BE2C (cell line): ENCODE results near the gene PPP1CA.

Experiments
- DNase-seq: peaks from one replicate; pipeline ENCODE4 v3.0.0-alpha.2; 2020
- H3K27me3 ChIP-seq: fragments of 250-450 bp; sonication (Bioruptor Pico); 2 replicates; pipeline ENCODE4 v1.5.1; 2020; ENCODE audit warnings: mild to moderate bottlenecking
- H3K36me3 ChIP-seq: fragments of 250-450 bp; sonication (Bioruptor Pico); 2 replicates; pipeline ENCODE4 v1.5.1; 2020; ENCODE audit warnings: mild to moderate bottlenecking
- H3K4me1 ChIP-seq: fragments of 250-450 bp; sonication (Bioruptor Pico); 2 replicates; pipeline ENCODE4 v1.5.1; 2020
- H3K4me3 ChIP-seq: 2 replicates; pipeline ENCODE4 v1.5.1; 2011; ENCODE audit warnings: low read depth, low read length
- H3K9me3 ChIP-seq: fragments of 250-450 bp; sonication (Bioruptor Pico); 2 replicates; pipeline ENCODE4 v1.5.1; 2020
- TF ChIP-seq, protein P1 (sequence below): IDR thresholded peaks from 2 replicates; pipeline ENCODE4 v1.5.1; 2012; ENCODE audit warnings: mild to moderate bottlenecking, low read depth, low read length

Gene PPP1CA

DNA sequence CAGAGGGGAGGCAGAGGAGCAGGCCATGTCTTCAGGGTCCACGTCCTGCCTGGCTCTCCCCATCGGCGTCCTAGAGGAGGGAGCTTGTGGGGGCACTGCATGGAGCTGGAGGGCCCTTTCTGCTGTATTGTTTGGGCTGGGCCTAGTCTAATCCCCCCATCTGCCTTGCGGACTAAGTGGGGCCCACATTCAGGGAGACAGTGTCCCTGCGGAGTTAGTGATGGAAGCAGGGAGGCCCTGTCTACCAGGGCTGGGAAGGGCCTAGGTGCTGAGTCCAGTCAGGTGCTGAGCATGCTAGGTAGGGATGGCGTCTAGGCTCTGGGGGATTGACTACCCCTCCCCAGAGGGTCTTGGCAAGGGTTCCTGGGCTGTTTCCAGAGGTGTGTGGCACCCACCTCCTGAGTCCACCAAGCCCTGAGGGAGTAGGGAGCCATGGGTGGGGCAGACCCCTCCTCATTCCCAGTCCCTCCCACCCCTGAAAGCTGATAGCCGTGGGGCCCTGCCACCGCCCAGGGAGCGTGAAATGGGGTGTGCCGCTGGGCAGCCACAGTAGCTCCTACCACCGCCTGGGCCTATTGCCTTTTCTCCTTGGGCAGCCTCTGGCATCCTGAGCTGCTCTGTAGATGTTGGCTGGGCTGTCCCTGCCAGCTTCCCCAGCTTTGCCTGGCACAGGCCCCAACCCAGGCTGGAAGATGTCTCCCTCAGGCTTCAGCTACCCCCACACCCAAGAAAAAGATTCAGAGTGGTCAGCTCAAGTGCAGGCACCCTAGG, 46.5 kb downstream of the PPP1CA start:
- Histone ChIP-seq H3K36me3 (no peaks in the 10 kb centered on the region), H3K9me3 (no peaks in the 10 kb centered on the region), H3K27me3 (no peaks in the 10 kb centered on the region), H3K4me1 (peaks cover 13% of the 10 kb centered on the region), H3K4me3 (no peak overlapping the region)
- TF ChIP-seq, protein P1, sequence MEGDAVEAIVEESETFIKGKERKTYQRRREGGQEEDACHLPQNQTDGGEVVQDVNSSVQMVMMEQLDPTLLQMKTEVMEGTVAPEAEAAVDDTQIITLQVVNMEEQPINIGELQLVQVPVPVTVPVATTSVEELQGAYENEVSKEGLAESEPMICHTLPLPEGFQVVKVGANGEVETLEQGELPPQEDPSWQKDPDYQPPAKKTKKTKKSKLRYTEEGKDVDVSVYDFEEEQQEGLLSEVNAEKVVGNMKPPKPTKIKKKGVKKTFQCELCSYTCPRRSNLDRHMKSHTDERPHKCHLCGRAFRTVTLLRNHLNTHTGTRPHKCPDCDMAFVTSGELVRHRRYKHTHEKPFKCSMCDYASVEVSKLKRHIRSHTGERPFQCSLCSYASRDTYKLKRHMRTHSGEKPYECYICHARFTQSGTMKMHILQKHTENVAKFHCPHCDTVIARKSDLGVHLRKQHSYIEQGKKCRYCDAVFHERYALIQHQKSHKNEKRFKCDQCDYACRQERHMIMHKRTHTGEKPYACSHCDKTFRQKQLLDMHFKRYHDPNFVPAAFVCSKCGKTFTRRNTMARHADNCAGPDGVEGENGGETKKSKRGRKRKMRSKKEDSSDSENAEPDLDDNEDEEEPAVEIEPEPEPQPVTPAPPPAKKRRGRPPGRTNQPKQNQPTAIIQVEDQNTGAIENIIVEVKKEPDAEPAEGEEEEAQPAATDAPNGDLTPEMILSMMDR, result no peak
- DNase-seq, result no peak

DNA sequence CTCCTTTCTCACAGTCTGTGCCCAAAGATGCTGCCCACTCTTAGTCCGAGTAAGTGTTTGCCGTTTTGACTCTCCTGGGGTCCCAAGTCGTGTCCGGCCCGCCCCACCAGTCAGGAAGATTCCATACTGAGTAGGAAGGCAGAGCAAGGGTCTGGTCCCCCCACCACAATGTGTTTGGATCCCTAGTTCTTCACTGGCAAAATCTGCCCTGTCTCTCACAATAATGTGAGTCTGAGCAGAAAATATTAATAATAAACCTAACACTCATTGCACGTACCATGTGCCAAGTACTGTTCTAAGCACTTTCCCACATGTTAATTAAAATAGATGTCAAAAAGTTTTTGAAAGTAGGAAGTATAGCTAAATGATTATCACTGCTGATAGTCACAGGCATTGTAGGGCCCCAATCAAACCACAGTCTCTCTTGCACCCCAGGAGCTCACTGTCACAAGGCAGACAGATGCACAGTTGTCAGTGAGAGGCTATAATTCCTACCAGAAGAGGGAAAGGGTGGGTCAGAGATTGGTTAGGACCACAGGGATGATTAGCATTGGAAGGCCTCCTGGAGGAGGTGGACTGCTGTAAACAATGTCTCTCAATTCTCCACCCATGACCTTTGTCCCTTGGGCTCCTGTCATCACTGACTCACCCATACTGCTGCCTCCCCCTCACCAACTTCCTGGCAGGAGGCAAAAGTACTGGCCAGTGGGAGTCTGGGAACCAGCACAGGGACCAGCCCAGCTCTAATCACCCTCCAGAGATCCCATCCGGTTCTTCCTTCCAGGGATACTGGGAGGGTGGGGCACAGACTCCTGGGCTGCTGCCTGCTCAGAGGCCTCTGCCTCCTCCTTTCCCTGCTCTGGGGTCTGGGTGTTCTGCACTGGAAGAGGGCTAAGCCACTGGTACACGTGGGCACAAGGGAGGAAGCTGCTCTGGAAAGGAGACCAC, 47.3 kb downstream of the PPP1CA start:
- peaks cover 13% of the 10 kb centered on the region for H3K4me1 ChIP-seq
- no peaks in the 10 kb centered on the region for H3K27me3 ChIP-seq
- no peaks in the 10 kb centered on the region for H3K36me3 ChIP-seq
- peak overlapping the region; percentile 68 for H3K4me3 ChIP-seq
- peak; percentile 72 for DNase-seq
- H3K9me3 ChIP-seq, result no peaks in the 10 kb centered on the region
- TF ChIP-seq, protein P1, result no peak

DNA sequence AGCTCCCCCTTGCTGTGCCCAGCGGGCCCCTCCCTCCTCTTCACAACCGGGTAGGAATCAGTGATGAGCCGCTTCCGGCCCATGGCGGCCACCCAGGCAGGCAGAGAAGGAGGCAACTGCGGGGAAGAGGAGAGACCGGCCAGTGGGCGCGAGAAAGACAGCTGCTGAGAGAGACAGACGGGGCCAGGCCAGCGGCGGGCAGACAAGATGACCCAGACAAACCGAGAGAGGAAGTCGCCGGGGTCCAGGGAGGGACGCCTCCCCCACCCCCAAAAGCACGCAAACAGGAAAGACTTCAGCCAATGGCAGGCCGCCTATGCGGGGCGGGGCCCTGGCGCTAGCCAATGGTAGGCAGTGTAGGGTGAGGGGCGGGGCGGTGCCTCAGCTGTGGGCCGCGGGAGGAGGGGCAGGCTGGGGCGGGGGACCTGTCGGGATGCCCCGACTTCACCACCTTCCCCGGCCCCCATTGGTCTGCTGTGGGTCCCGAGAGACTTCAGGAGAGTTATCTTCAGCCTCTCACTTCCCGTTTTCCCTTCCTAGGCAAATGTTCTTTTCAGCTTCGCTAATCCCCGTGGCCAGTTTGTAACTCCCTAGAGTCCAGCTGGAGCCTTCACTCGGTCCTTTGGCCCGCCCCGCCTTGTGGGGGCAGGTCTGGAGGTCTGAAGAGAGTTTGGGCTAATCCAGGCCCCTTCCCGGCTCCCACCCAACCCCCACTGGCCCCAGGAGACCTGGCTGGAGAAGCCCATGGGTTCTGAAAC, 48.2 kb downstream of the PPP1CA start, which contains the start of gene POLD4:
Gene POLD4, minus strand, starts transcription at position 230 of the 758 bp plus-strand sequence. Its CDS starts 147 bp downstream, at position 83.
- TF ChIP-seq, protein P1, result no peak
- peaks cover 13% of the 10 kb centered on the region for H3K4me1 ChIP-seq
- peak; percentile 99 for DNase-seq
- H3K27me3 ChIP-seq, result no peaks in the 10 kb centered on the region
- H3K36me3 ChIP-seq, result no peaks in the 10 kb centered on the region
- H3K9me3 ChIP-seq, result no peaks in the 10 kb centered on the region
- peak within 1 kb of the TSS; percentile 68 for H3K4me3 ChIP-seq

DNA sequence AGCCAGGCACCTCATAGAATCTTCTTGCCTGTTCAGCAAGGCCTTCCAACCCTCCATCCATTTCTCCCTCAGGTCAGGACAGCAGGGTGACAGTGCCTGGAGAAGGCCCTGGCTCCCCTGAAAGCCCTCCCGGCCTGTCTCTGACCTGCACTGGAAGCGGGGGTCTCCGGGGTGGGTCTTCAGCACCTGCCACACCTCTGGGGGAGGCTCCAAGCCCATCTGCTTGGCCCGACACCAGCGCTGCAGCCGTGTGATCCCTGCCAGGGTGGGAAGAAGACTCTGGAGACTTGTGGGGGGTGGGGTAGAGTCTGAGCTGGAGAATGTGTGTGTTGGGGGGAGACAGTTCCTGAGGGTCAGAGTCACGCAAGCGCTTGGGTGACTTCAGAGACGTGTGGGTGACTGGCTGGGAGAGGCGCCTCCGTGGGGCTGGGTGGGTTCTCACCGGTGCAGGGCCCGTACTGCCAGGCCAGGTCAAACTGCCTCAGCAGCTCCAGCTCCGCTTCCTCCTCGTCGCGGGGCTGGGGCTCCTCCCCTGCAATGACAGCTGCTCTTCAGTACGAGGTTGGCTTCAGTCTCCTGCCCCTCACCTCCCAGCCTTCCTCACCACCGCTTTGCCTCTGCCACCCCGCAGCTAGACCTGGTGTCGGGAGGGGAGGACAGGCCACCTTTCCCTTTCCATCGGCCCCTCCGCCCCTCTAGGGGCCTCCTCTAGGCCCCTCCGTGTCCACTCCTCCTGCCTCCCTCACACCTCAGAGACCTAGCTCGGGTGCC, 48.9 kb downstream of the PPP1CA start:
- Histone ChIP-seq H3K36me3 (no peaks in the 10 kb centered on the region), H3K4me1 (peaks cover 16% of the 10 kb centered on the region)
- DNase-seq, result peak; percentile 52

More for the DNA sequence above, 48.9 kb downstream of the PPP1CA start:
- Histone ChIP-seq H3K9me3 (no peaks in the 10 kb centered on the region), H3K4me3 (peak overlapping the region; percentile 68), H3K27me3 (no peaks in the 10 kb centered on the region)
- TF ChIP-seq, protein P1, result no peak
